GM12892 (cell line): ENCODE measurements around the gene KIAA1755.

Source experiments
- POLR2A ChIP-seq: IDR thresholded peaks from 2 replicates; pipeline ENCODE4 v1.6.1; 2011; ENCODE audit warnings: low read depth, low read length, control low read depth
- POLR2AphosphoS5 ChIP-seq: IDR thresholded peaks from 2 replicates; pipeline ENCODE4 v1.6.1; 2011; ENCODE audit warnings: low read depth, low read length, control low read depth

- TF ChIP-seq POLR2AphosphoS5 (no peak), POLR2A (no peak)
These were observed 13.4 kb downstream of the KIAA1755 start for GRCh38 chr20:38247166-38247509.
